PC-9 (cell line): Measurements from ENCODE around the gene ALMS1.

ENCODE experiments used
- EZH2 ChIP-seq: fragments of 200-600 bp; sonication (generic); IDR thresholded peaks from 2 replicates; pipeline ENCODE4 v1.8.0; 2017; ENCODE audit warnings: antibody characterized with exemption, low read depth
- TF ChIP-seq, protein P1 (sequence below): fragments of 200-600 bp; sonication (generic); conservative IDR thresholded peaks from 2 replicates; pipeline ENCODE4 v1.6.1; 2017; ENCODE audit warnings: mixed run types, antibody characterized with exemption, mild to moderate bottlenecking, moderate library complexity

DNA sequence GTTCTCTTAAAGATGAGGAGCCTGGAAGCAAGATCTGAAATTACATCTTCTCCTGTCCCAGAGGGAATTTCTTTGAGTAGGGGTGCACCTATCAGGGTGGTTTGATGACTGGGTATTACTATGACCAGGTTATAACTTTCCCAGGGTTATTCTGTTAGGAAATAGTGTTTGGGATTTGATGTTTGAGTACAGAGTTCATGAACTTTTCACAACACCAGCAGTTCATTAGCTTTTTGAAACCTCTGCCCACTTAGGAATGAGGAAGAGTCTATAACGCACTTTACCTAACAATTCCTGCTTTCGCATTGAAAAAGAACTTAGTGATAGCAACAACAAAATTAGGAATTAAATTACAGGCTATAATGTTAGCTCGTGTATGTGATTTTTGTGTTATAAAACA is 58.6 kb downstream of the ALMS1 start:
- TF ChIP-seq, protein P1, sequence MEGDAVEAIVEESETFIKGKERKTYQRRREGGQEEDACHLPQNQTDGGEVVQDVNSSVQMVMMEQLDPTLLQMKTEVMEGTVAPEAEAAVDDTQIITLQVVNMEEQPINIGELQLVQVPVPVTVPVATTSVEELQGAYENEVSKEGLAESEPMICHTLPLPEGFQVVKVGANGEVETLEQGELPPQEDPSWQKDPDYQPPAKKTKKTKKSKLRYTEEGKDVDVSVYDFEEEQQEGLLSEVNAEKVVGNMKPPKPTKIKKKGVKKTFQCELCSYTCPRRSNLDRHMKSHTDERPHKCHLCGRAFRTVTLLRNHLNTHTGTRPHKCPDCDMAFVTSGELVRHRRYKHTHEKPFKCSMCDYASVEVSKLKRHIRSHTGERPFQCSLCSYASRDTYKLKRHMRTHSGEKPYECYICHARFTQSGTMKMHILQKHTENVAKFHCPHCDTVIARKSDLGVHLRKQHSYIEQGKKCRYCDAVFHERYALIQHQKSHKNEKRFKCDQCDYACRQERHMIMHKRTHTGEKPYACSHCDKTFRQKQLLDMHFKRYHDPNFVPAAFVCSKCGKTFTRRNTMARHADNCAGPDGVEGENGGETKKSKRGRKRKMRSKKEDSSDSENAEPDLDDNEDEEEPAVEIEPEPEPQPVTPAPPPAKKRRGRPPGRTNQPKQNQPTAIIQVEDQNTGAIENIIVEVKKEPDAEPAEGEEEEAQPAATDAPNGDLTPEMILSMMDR, result no peak
- TF ChIP-seq EZH2, result no peak
